NOMO-1 (cell line): Measurements from ENCODE around the gene CCT6A.
"Not testable (repeated sequence)": the region's sequence is repeated elsewhere in the genome, so short reads cannot be mapped to it uniquely, and the experiment has no call there.

Experiments
- DNase-seq, 2 experiments: peaks; one replicate each; lab custom pipeline; 2025; ENCODE audit not compliant: unreplicated experiment in 2 of 2; lab: John Stamatoyannopoulos, UW

Gene CCT6A, protein sequence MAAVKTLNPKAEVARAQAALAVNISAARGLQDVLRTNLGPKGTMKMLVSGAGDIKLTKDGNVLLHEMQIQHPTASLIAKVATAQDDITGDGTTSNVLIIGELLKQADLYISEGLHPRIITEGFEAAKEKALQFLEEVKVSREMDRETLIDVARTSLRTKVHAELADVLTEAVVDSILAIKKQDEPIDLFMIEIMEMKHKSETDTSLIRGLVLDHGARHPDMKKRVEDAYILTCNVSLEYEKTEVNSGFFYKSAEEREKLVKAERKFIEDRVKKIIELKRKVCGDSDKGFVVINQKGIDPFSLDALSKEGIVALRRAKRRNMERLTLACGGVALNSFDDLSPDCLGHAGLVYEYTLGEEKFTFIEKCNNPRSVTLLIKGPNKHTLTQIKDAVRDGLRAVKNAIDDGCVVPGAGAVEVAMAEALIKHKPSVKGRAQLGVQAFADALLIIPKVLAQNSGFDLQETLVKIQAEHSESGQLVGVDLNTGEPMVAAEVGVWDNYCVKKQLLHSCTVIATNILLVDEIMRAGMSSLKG

DNA sequence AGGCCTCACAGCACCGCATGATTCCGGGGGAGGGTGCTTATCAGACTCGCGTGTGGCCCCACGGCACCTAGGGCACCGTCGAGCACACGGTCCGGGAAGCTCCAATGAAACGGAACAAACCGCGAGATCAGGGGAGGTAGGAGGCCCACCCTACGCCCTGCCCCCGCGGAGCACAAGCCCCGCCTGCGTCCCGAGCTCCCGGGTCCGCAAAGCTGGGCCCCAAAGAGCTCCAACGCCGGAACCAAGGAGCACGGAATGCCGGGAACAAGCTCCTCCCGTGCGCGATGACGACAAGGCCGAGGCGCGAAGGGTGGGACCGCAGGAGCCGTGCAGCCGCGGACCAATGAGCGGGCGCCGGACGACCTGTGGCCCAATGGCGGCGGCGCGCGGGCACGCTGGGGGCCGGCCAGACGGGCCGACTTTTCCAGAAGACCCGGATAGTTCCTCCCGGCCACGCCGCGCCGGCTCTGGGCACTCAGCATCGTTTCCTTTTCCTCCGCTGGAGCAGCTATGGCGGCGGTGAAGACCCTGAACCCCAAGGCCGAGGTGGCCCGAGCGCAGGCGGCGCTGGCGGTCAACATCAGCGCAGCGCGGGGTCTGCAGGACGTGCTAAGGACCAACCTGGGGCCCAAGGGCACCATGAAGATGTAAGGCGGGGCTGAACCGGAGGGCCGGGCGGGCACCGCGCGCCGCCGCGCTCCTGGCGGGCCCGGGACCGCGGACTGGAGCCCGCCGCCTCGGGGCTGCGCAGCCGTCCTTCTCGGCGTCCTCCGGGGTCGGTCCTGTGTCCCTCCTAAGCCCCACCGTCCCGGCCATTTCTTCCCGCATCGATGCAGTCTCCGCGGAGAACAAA is at the start of gene CCT6A, which contains the start of gene PSPH:
CCT6A (plus strand) TSS at position 427 of the 853 bp plus-strand sequence; CDS start at position 511, 84 bp downstream.
PSPH (minus strand) TSS at position 106 of the 853 bp plus-strand sequence. CDS start 30,232 bp downstream, outside the sequence.
- DNase-seq, result peak; percentile 93 to 95

DNA sequence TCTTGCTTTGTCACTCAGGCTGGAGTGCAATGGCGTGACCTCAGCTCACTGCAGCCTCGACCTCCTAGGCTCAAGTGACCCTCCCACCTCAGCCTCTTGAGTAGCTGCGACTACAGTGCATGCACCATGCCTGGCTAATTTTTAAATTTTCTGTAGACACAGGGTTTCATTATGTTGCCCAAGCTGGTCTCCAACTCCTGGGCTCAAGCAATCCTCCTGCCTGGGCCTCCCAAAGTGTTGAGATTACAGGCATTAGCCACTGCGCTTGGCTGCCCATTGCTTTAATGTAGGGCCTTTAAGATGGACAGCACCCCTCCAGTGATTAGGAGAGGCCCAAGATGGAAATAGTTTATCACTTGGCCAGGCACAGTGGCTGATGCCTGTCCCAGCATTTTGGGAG is 47.8 kb upstream of the CCT6A start:
- no peak for DNase-seq

DNA sequence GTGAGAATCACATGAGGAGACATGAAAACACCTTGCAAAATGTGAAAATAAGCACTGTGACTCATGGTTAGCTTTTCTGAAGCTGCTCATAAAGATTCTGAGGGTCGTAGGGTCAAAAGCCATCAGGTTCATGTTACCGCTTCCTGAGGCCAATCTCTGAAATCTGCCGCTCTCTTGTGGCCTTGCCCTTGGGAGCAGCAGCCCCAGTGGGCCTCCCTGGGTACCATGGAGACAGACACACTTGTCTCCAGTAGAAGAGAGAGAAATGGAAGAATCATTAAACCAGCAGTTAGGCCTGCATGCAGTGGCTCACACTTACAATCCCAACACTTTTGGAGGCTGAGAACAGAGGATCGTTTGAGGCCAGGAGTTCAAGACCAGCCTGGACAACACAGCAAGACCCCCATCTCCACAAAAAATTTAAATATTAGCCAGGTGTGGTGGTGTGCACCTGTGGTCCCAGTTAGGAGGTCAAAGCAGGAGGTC is 44.4 kb upstream of the CCT6A start:
- DNase-seq, result no peak

DNA sequence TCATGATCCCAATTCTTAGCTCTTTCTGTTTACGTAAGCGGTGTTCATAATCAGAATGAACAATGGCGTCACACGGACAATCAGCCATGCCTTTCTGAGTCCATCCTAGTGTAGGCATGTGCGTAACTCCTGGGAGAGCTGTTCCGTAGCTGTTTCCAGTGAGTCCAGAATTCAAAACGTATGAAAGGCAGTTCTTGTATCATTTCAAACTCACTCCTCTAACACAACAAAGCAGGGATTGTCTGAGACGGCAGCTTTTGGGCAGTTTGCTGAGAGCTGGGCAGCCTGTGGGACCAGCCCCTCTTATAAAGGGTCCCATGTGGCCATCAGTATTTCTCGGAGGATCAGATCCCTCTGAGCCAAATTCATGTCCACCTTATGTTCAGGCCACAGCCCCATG is 43.7 kb upstream of the CCT6A start:
- no peak for DNase-seq

DNA sequence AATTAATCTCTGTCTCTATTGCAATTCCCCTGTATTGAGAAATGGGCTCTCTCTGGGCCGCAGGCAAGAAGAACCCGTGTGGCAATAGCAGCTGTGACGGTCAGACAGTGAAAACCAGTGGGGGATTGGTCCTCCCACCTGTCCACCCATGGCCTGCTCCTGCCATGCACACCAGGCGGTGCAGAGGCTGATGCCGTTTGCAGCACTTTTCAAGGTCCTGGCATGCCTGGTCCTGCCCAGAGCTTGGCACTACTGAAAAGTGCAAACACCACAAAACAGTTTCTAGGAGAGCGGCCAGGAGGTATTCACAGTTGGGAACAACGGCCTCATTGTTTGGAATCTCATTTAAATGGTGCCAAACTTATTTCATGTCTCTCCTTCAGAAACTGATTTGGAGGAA is 41.9 kb upstream of the CCT6A start:
- DNase-seq, result no peak

DNA sequence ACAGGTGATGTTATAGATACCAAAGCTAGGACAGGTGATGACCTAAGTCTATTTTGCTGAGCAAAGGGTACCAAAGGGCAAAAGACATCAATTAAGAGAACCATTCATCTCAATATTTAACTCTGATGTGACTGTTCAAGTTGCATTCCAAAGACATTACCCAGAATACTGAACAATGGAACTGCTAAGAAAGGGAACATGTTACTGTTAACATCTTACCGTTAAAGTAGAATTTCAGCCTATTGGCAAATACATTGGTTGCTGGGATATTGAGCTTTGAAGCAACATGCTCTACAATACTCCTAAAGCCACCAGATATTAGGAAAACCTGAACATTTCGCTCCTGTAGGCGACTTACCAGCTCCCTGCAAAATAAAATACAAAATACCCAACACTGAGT is 34.5 kb upstream of the CCT6A start:
- DNase-seq, result not testable (repeated sequence)

DNA sequence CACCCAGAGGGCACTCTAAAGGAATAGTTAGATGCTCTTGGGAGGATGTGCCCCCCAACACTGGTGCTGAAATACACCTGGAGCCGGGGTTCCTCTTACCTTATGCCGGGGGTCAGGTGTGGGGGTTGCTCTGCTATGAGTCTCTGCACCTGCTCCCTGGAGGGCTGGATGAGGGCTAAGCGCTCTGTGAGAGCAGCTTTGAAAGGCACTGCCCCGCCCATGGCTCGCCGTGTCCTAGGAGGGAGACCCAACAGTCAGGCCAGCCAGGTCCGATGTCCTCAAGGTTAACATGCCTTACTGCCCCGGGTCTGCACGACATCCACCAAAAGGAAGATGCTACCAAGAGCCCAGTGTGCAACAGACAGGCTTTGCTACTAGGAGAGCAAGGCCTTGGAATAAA is 32.1 kb upstream of the CCT6A start:
- no peak for DNase-seq

DNA sequence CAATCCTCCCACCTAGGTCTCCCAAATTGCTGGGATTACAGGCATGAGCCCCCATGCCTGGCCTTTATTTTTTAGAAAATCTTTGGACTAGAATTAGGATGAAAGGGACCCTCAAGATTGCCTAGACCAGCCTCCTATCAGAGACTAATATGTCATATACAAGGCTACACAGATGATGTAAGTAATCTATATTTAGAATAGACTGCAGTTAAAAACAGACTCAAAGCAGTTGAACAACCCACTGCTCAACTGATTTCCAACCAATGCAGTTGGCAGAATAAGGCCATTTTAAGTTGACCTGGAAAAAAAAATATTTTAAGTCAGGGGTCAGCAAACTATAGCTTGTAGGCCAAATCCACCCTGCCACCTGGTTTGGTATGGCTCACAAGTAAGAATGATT is 28.1 kb upstream of the CCT6A start:
- DNase-seq, result no peak

DNA sequence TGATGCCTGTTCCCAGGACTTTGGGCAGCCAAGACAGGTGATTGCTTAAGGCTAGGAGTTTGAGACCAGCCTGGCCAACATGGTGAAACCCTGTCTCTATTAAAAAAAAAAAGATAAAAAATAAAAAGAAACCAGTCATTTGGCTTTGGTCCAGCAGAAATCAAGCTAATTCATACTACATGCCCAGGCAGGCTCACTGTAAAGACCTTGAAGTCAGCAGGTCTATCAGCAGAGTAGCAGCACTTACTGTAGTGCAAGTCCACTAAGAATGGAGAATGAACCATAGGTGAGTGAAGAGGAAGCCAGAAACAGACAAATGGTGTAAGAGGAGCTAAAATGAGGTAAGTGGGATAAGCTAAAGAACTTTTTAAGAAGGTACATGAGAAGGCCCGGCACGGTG is 25.0 kb upstream of the CCT6A start:
- DNase-seq, result no peak

DNA sequence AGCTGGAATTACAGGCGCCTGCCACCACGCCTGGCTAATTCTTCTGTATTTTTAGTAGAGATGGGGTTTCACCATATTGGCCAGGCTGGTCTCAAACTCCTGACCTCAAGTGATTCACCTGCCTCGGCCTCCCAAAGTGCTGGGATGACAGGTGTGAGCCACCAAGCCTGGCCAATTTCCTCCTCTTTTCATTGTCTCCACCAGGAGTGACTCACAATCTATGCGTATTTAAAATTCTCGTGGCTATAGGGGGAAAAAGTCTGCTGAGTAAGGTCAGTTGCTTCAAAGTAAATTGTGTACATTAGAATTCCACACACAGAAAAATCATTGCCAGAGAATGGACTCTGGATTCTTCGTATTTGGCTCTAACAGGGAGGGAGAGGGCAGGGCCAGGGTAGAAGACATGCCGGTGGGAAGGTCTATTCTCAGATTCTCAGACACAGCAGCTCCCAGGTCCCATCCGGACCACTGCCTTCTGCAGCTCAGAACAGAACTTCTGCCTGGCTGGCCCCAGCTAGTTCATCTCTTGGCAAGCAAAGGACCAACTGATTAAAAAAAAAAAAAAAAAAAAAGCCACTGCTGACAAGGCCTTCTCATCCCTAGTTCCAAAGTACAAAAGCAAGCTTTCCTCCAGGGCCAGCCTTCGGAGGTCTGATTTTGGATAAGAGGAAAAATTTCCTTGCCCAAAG is 22.5 kb upstream of the CCT6A start:
- DNase-seq, result no peak

DNA sequence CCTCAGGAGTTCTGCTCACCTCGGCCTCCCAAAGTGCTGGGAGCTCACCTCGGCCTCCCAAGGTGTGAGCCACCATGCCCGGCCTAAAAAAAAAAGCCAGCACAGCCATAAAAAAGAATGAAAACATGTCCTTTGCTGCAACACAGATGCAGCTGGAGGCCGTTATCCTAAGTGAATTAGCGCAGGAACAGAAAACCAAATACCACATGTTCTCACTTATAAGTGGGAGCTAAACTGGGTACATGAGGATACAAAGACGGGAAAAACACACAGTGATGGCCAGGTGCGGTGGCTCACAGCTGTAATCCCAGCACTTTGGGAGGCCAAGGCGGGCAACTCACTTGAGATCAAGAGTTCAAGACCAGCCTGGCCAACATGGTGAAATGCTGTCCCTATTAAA is 21.2 kb upstream of the CCT6A start:
- DNase-seq, result no peak

DNA sequence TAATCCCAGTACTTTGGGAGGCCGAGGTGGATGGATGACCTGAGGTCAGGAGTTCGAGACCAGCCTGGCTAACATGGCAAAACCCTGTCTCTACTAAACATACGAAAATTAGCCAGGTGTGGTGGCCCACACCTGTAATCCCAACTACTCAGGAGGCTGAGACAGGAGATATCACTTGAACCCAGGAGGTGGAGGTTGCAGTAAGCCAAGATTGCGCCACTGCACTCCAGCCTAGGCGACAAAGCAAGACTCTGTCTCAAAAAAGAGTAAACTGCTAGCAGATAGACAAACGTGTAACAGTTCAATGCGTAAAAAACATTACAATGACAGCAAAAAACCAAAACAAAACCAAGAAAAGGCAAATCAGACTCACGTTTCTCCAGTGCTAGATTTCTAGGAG is 20.0 kb upstream of the CCT6A start:
- DNase-seq, result not testable (repeated sequence)

DNA sequence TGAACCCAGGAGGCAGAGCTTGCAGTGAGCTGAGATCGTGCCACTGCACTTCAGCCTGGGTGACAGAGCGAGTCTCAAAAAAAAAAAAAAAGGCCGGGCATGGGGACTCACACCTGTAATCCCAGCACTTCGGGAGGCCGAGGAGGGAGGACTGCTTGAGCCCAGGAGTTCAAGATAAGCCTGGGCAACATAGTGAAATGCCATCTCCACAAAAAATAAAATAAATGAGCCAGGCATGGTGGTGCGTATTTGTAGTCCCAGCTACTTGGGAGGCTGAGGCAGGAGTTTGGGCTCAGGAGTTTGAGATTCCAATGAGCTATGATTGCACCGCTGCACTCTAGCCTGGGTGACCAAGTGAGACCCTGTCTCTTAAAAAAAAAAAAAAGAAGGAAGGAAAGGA is 19.0 kb upstream of the CCT6A start:
- not testable (repeated sequence) for DNase-seq

DNA sequence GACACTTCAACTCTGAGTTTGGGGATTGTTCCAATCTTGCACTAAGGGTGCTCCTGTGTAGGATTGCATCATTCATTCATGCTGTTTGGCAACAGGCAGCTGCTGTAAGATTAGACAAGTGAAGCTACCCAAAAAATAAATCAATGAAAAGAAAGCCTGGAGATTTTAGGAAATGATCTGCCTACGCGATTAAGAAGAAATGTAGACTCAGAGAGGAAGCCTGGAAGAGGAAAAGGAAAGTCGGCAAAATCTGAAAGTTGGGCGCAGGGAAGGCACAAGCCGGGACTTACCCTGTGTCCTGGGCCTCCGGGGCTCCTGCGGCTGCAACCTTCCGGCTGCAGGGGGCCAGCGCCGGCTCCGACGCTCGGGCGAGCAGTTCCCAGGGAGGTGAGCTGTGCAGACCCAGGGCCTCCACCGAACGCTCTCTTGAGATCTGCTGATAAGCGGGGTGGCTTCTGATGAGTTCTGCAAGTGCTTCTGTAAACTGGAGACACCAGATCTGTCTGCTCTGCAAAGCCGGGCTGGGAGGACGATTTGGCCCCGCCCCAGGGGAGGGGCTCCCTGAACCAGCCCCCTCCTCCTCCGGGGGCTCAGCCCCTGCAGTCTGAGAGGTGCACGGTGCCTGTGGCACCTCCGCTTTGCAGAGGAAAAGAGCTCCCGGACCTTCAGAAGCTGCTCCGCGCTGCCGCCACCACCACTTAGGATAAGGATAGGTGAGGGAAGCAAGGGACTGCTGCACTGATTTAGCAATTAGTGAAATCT is 17.7 kb upstream of the CCT6A start:
- peak; percentile 65 to 86 for DNase-seq

DNA sequence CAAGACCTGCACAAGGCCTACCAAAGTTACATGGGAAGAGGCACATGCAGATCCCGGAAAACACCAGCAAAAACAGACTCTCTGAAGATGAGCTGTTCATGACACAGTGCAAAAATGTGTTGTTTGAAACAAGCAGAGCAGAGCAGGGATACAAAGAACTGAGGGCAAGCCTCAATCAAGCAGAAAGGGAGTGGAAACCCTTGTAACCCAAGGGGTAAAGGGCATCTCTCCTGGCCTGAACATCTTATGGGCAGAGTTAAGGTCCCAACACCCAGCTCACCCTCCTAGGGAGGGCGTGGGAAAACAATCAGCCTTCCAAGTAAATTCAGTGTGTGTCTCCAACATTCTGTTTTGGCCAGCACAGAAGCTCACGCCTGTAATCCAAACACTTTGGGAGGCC is 10.8 kb upstream of the CCT6A start:
- no peak for DNase-seq

DNA sequence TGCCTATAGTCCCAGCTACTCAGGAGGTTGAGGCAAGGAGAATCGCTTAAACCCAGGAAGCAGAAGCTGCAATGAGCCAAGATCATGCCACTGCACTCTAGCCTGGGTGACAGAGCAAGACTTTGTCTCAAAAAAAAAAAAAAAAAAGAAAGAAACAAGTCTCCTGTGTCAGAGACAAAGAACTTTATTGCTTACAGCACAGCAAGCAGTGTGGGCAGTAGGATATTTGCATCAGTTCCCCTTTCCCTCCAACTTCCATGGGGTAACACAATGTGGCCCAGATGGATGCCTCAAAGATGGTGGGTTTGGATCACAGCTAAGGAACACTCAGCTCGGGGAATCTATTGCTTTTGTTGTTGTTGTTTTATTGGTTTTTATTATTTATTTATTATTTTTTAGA is 5.8 kb upstream of the CCT6A start:
- not testable (repeated sequence) for DNase-seq

DNA sequence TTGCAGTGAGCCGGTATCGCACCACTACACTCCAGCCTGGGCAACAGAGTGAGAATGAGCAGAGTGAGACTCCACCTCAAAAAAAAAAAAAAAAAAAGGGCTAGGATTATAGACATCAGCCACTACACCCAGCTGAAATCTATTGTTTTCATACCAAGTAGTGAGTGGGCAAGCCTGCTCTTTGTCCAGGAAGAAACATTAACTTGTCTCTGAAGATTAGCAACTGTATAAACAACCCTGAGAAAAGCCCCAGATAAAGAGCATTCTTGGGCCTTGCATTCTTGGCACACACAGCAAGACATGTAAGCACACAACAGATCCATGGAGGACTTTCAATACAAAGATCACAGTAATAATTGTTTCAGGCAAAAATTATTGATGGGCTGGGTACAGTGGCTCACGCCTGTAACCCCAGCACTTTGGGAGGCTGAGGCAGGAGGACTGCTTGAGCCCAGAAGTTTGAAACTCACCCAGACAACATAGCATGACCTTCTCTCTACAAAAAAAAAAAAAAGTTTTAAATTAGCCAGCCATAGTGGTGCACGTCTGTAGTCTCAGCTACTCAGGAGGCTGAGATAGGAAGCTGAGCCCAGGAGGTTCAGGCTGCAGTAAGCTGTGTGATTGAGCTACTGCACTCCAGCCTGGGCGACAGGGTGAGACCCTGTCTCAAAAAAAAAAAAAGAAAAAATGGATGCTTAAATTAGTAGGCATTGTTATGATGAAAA is 4.7 kb upstream of the CCT6A start:
- no peak for DNase-seq

DNA sequence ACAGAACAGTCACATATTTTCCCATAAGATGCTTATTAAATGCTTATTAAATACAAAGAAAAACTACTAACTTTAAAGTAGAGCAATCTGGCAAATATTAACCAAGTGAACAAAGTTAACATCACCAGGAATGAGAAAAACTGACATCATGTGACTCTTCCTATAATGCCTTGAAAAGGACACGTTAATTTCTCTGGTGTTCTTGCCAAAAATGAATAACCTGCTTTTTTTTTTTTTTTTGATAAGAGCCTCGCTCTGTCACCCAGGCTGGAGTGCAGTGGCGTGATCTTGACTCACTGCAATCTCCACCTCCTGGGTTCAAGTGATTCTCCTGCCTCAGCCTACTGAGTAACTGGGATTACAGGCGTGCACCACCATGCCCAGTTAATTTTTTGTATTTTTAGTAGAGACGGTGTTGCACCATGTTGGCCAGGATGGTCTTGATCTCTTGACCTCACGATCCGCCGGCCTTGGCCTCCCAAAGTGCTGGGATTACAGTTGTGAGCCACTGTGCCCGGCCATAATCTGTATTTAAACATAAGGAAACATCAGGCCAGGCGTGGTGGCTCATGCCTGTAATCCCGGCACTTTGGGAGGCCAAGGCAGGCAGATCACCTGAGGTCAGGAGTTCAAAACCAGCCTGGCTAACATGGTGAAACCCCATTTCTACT is 4.0 kb upstream of the CCT6A start:
- not testable (repeated sequence) for DNase-seq

DNA sequence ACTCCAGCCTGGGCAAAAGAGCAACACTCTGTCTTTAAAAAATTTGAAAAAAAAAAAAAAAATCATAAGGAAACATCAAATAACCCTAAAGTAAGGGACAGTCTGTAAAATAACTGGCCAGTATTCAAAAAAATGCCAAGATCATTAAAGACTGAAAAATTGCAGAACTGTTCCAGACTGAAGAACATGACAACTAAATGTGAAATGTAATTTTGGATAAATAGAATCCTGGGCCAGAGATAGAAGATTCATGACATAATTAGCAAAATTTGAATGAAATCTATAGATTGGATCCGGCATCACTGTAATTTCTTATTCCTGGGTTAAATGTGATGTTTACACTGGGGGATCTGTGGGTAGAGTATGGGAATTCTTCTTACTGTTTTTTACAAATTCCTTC is 3.3 kb upstream of the CCT6A start:
- no peak for DNase-seq
